ENCODE data around the gene RUNX1.
A peak's percentile ranks its signal among the peaks of the same experiment; 100 is the strongest.

Gene RUNX1

GRCh38 chr21:35037384-35037765 is 11.7 kb downstream of the RUNX1 start:
- no peak for DNase-seq
- TF ChIP-seq POLR2A (IDR thresholded peaks at IDR 0.05; ENCODE audit: low read length): no peak
- no peak for TF ChIP-seq GATA1 (IDR thresholded peaks at IDR 0.05; ENCODE audit: low read depth, low read length)

- no peak for TF ChIP-seq GATA1 (IDR thresholded peaks at IDR 0.05; ENCODE audit: low read depth, low read length)
- no peak for TF ChIP-seq POLR2A (IDR thresholded peaks at IDR 0.05; ENCODE audit: low read length)
- no peak for DNase-seq
Measured at GRCh38 chr21:35036465-35037383, 12.4 kb downstream of the RUNX1 start.

GRCh38 chr21:35035581-35035980 is 13.5 kb downstream of the RUNX1 start:
- TF ChIP-seq GATA1 (IDR thresholded peaks at IDR 0.05; ENCODE audit: low read depth, low read length) (no peak), POLR2A (IDR thresholded peaks at IDR 0.05; ENCODE audit: low read length) (no peak)
- DNase-seq: no peak

- no peak for DNase-seq
- no peak for TF ChIP-seq GATA1 (IDR thresholded peaks at IDR 0.05; ENCODE audit: low read depth, low read length)
- TF ChIP-seq POLR2A (IDR thresholded peaks at IDR 0.05; ENCODE audit: low read length): no peak
Measured at GRCh38 chr21:35035116-35035515, 14.0 kb downstream of the RUNX1 start.

GRCh38 chr21:35034203-35034926 is 14.7 kb downstream of the RUNX1 start:
- TF ChIP-seq POLR2A (IDR thresholded peaks at IDR 0.05; ENCODE audit: low read length): no peak
- no peak for DNase-seq

- DNase-seq: no peak
- TF ChIP-seq POLR2A (IDR thresholded peaks at IDR 0.05; ENCODE audit: low read length): no peak
- TF ChIP-seq GATA1 (IDR thresholded peaks at IDR 0.05; ENCODE audit: low read depth, low read length): no peak
Measured at GRCh38 chr21:35032474-35033263, 16.4 kb downstream of the RUNX1 start.

GRCh38 chr21:35028451-35028978 is 20.6 kb downstream of the RUNX1 start:
- peak; percentile 31 to 55 for DNase-seq
- TF ChIP-seq POLR2A (IDR thresholded peaks at IDR 0.05; ENCODE audit: low read length) (no peak), GATA1 (IDR thresholded peaks at IDR 0.05; ENCODE audit: low read depth, low read length) (no peak)

GRCh38 chr21:35027563-35028450 is 21.3 kb downstream of the RUNX1 start:
- no peak for TF ChIP-seq POLR2A (IDR thresholded peaks at IDR 0.05; ENCODE audit: low read length)
- TF ChIP-seq GATA1 (IDR thresholded peaks at IDR 0.05; ENCODE audit: low read depth, low read length): no peak
- peak; percentile 26 to 44 for DNase-seq

- TF ChIP-seq GATA1 (IDR thresholded peaks at IDR 0.05; ENCODE audit: low read depth, low read length): peak; percentile 73
- peak; percentile 66 for TF ChIP-seq POLR2A (IDR thresholded peaks at IDR 0.05; ENCODE audit: low read length)
- DNase-seq: peak; percentile 95 to 97
Measured at GRCh38 chr21:35026617-35027562, 22.2 kb downstream of the RUNX1 start.

GRCh38 chr21:35026153-35026500 is 23.0 kb downstream of the RUNX1 start:
- TF ChIP-seq GATA1 (IDR thresholded peaks at IDR 0.05; ENCODE audit: low read depth, low read length) (no peak), POLR2A (IDR thresholded peaks at IDR 0.05; ENCODE audit: low read length) (no peak)
- DNase-seq: peak in 1 of 2 experiments; percentile 51

- DNase-seq: no peak
- no peak for TF ChIP-seq GATA1 (IDR thresholded peaks at IDR 0.05; ENCODE audit: low read depth, low read length)
Measured at GRCh38 chr21:35025206-35026152, 23.6 kb downstream of the RUNX1 start.

Data from erythroblast (primary cell).